GM21576 (cell line): ENCODE data around the gene WDR46.
"Not testable (repeated sequence)": the region's sequence is repeated elsewhere in the genome, so short reads cannot be mapped to it uniquely, and the experiment has no call there.

Experiments
- ATAC-seq: cut with Tn5 transposase; IDR thresholded peaks from one replicate; pipeline ENCODE4 v1.9.1; 2021; ENCODE audit warnings: mild to moderate bottlenecking, moderate library complexity; ENCODE audit not compliant: unreplicated experiment

The WDR46 gene

DNA sequence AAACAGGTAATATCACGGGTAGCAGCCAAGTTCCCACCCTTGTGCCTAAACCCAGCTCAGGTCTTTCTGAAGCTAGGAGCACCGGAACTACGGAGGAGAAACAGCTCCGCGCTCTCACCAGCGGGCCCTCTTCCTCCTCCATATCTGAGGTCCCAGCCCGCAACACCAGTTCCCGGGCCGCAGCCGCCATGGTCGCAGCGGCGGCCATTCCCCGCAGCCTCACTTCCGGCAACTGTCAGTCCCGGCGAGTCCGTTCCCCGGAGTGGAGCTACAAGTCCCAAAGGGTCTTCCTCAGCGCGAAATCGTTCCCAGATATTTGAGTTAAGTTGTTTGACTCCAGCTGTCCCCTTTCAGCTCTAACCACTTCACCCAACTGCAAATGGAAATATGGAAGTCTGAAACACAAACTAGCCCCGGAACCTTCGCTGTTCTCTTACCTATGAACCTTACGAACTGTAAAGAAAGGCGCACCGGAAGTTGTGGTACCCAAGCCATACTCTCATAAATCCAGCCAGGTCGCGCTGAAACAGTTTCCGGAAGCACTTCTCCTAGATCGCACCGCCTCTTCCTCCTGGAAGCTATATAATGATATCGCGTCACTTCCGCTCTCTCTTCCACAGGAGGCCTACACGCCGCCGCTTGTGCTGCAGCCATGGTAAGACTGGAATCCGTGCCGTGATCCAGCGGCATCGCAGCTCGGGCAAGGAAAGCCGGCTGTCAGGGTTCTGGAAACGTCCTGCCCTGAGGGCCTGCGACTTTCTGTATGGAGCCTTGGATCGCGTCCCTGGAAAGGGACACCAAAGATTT is 17.4 kb downstream of the WDR46 start, which contains the start of the genes RPS18 and VPS52:
TSS of gene RPS18 (plus strand) at position 608 of the 807 bp plus-strand sequence. CDS start at position 653, 45 bp downstream.
TSS of gene VPS52 (minus strand) at position 409 of the 807 bp plus-strand sequence. CDS start at position 208, 201 bp downstream.
- ATAC-seq, result peak; percentile 80

DNA sequence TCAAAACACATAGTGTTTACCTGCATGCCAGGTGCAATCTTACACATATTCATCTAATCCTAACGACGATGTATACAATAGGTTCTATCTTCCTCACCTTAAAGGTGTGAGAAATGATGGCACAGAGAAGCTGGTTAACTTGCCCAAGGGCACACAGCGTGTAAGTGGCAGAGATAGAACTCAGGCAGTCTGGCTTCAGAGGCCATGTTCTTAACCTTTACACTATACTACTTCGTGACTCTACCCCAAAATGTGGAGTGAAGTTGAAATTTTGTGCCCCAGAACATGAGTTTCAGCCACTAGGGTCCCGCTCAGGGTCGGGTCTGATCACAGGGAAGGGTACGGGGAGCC is 17.9 kb downstream of the WDR46 start:
- no peak for ATAC-seq

DNA sequence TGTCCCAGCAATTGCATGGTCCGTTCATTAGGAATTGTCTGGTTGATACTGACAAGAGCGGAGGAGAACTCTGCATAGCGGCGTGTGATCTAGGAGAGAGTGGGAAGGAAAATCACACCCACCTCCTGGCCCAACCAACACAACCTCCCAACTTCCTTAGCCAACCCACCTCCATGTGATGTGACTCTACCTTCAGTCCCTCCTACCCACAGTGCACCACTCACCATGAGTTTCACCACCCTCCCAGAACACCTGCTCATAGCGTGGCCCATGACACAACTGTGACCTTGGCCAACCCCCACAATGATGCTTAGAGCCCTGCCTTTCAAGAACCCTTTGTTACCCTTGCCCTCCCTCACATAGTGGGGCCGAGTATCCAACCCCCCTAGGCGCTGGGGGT is 25.0 kb downstream of the WDR46 start:
- no peak for ATAC-seq

DNA sequence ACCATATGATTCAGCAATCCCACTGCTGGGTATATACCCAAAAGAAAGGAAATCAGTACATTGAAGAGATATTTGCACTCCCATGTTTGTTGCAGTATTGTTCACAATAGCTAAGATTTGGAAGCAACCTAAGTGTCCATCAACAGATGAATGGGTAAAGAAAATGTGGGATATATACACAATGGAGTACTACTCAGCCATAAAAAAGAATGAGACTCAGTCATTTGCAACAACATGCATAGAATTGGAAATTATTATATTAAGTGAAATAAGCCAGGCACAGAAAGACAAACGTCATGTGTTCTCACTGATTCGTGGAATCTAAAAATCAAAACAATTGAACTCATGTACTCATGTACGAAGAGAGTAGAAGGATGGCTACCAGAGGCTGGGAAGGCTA is 26.5 kb downstream of the WDR46 start:
- not testable (repeated sequence) for ATAC-seq

DNA sequence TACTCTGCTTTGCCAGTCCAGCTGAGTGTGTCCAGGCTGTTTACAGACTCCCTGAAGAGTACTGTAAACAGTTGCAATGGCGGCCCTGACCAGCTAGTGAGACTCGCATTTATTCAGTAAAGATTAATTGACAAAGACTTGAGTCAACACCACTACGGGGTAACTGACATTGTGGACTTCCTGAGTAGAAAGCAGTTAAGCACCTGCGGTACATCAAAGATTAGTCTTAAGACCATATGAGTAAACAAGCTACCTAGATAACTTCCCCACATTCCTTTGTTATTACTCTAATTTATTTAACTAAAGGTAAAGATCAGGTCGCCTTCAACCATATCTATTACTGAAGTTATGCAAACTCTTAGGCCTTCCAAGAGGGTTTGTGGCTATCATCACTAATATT is 30.0 kb downstream of the WDR46 start:
- no peak for ATAC-seq

DNA sequence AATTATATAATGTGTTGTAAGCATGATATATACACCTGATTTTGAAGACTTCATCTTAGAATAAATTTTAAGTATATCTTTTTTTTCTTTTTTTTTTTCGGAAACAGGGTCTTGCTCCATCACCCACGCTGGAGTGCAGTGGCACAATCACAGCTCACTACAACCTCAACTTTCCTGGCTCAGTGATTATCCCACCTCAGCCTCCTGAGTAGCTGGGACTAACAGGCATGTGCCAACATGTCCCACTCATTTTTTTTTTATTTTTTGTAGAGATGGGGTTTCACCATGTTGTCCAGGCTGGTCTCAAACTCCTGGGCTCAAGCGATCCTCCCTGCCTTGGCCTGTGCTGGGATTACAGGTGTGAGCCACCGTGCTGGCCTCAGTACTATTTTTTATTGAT is 34.4 kb downstream of the WDR46 start:
- ATAC-seq, result no peak

DNA sequence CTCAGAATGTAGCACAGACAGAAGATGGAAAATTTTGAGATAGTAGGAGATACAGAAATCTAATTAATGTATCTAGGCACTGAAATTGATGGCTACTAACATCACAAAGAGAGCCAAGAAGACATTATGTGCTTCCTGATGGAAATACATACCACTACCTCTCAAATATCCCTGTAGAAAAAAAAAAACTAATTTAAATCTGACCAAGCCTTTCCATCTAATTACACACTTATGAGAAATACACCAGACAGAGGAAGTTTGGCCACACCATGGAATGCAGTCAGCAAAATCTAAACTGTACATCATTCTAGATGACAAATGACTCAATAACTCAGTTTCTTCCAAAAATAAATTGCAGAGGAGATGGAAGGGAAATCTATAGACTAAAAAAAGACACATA is 36.3 kb downstream of the WDR46 start:
- ATAC-seq, result no peak

DNA sequence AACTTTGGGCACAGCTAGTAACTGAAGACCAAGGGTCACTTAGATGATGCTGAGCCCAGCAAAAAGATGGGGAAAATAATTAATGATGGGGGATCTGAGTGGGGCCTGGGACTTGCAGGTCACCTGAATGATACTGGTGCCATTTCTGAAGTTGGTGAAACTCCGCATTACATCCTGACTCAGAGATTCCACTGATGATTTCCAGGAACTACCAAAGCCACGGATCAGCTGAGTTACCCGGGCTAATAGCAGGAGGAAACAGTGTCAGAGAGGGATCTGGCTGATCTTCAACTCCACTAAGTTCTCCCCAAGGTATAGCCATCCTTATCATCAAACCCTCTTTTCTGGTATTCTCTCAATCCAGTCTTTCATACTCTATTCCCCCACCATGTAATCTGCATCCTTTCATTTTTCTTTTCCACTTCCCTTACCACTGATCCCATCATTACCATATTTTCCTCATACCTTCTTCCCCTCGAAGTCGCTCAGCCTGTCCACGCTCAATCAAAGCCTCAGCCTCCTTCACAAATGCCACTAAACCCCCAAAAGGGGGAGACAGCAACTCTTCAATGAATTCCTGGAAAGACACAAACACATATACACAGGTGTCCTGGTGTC is 37.5 kb downstream of the WDR46 start:
- no peak for ATAC-seq

DNA sequence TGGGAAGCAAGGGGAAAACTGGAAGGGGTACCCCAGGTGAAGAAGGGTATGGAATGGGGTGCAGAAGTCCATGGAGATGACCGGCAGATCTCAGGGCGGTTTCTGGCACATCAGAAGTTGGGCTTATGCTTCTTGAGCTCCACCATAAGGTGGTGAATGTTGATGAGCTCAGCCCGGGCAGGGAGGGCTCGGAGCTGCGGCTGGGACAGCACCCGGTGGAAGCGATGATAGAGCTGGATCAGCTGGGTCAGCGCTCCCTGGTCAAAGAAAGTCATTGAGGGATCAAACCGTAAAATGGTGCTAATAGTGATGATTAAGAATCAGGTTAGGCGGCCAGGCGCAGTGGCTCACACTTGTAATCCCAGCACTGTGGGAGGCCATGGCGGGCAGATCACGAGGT is 38.3 kb downstream of the WDR46 start:
- ATAC-seq, result no peak

DNA sequence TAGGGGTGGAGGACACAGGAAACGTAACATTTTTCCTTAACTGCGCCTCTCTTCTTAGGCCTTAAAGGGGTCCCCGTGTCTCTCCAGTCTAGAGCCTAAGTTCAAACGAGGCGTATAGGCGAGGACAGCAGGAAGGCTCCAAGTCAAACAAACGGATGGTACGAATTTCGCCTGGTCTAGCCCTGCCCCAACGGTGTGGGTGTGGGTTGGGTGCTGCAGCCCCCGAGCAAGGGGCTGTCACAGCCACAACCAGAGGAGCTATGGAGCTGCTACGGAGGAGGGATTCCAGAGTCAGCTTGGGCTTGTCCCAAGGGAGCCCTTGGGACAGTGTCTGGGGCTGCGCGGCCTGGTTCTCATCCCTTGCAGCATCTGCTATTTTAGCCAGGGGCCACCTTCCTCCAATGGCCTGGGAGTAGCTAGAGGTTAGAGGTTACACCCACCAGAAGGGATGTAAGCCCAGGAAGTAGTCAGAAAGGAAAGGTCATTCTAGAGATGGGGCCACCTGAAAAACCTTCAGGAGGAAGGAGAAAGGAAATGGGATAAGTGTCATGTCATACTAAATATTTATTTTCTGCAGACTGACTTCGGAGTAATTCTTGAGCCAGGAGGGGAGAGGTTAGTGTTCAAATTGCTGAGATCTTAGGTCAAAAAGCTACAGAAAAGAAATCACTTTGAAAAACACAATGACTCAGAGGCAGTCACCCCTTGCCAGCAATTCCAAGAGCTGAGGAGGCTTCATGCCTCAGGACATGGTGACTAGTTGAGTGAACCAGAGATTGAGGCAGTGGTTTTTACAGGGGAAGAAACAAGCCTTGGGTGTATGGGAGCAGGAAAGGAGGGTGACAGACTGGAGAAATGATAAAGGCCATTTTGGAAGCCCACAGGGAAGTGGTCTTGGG is 39.1 kb downstream of the WDR46 start:
- ATAC-seq, result no peak

DNA sequence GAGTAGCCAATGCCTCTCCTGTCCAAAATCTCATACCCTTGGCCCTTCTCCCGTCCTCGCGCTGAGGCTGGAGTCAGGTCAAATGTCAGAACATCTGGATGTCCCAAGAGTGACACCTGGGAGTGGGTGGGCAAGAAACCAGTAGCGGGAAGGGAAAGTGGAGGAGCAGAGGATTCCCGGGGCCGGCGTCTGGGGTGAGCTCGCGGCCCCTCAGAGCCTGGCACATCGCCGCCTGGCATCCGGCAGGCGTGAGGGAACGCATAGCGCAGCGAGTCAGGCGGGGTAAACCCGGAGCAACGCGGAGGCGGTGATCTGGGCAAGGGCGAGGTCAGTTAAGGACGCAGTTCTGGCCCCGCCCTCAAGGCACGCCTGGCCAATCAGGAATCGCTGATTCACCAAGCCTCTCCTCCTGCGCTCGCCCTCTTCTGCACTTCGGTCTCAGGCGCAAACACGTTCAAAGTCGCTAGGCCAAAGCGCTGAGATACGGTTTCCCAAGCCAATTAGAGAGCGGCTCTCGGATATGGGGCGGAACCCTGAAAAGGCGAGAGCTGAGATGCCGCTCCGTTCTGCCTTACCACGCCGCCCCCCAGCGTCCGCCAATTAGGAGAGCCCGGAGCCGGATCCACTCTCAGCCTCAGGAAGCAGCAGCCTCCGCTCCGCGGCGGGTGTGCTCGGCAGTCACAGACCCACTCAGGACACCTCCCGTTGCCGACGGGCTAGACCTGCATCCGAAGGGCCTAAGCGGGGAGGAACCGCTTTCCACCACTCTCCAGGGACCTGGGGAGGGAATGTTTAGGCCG is 39.9 kb downstream of the WDR46 start:
- ATAC-seq, result peak; percentile 86

DNA sequence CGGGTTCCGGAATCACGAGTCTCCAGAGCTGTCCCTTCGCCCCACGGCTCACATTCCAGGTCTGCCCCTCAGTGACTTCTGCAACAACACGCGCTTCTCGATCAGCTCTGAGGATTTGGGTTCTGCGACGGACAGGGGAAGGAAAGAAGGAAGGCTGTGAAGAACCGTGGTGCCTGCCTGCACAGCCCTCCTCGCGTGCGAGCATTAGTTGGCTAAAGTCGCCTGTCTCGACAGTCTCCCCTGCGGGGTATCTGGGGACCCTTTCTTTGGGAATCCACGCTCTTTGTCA is 40.5 kb downstream of the WDR46 start:
- no peak for ATAC-seq

DNA sequence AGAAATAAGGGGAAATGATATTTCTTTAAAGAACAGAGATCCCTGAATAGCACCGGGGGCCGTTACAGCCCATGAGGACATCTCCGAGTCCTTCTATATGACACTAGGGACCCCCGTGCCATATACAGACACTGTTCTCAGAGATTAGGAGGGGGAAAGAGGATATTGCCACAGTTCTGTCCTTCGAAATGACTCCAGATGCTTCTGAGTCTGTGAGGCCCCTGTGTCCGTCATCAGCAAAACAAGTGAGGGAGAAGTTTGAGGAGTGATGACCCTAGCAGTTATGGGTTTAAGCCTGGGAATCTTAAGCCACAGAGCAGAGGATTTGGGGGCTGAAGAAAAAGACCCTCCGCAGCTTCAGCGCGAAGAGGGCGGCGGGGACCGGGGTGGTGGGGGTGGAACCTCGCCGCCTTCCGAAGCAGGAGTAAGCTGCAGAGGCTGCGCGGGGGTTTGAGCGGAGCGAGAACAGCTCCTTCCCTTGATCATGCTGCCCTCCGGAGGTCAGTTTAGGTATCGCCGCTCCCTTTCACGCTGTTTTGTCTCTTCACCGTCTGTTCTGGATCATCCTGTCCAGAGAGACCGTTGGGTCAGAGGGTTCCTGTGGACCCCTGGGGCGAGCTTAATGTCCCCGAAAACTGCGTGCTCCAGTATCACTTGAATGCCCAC is 40.9 kb downstream of the WDR46 start:
- ATAC-seq, result peak; percentile 35

DNA sequence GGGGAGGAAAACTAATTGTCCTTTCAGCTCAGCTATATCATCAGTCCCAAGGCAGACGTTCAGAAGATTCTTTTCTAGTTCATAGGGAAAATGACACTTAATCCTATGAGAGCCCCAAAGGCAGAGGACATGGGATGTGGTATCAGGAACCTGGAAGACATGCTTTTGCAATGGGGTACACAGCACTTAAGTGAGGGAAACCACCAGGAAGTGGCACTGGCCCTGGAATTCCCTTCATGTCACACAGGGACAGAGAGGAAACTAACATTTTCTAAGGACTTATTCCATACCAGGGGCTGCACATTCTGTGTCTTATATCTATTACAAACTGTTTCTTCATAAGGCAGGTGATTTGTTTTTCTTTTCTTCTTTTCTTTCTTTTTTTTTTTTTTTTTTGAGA is 45.6 kb downstream of the WDR46 start:
- ATAC-seq, result no peak

DNA sequence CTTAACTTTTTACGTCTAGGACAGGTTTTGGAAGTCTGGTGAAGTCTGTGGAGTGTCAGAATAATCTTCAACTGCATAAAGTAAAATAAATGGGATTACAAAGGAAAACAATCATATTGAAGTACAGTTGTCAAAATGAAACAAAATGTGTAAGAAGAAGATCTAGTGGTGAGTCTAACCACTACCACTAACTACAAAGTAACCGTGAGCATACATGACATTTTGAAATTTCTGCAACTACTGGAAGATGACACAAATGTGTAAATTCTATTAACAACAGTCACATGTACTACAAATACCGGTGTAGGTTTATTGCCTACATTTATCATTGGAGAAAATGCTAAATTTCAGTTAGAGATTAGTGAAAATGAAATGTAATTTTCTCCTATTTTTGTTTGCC is 47.1 kb downstream of the WDR46 start:
- no peak for ATAC-seq

DNA sequence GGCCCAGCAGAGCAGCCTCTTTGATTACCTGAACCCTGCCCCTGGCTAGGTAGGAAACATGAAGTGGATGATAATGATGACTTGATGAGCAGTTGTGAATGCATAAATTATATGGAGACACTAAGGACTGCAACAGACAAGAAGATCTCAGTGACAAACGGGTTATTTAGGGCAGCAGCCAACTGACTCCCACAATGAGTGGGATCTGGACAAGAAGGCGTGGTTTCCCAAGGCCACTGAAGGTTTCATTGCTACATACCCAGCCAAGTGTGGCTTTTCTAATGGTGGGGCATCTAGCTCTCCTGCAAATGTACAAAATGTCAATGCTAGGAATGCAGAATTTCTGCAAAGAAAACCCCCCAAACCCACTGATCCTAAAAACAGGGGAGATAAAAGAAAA is 51.3 kb downstream of the WDR46 start:
- ATAC-seq, result no peak

DNA sequence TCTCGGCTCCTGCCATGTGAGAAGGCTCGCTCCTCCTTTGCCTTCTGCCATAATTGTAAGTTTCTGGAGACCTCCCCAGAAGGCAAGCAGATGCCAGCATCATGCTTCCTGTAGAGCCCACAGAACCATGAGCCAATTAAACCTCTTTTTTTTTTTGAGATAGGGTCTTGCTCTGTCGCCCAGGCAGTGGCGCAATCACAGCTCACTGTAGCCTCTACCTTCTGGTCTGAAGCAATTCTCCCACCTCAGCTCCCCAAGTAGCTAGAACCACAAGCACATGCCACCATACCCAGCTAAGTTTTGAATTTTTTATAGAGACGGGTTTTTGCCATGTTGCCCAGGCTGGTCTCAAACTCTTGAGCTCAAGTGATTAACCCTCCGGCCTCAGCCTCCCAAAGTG is 52.2 kb downstream of the WDR46 start:
- ATAC-seq, result no peak

DNA sequence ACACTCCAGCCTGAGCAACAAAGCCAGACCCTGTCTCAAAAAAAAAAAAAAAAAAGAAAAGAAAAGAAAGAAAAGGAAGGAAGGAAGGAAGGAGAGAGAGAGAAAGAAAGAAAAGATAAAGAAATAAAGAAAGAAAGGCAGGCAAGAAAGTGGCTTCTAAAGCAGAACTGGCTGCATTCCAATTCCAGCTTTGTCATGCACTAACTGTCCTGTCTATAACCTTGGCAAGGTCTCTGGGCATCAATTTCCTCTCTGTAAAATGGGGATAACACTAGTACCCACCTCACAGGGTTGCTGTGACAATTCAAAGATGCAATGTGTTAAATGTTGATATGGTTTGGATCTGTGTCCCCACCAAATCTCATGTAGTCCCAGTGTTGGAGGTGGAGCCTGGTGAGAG is 52.7 kb downstream of the WDR46 start:
- no peak for ATAC-seq

DNA sequence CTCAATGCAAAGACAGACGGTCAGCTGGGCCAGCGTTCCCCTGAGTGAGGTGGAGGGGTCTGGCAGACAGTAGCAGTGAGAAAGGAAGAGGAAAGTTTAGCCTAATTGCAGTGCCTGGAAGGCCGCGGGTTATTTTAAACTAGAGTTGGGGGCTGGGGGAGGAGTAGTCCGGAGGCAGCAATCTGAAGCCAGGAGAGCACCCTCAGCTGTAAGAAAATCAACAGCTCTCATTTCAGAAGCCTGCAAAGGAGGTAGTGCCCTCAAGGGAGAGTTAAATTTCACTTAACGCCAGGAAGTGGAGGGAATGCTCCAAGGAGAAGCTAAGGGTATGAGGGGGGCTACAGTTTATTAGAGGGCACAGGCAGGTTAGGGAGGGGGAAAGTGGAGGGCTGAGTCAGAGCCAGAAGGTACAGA is 53.8 kb downstream of the WDR46 start:
- no peak for ATAC-seq
